Urinary bladder (tissue), 4 donors: ENCODE measurements around the gene TRAPPC13. TPM values are rescaled to one million over a fixed set of nuclear protein-coding genes. Genes with fewer than 3 reads are reported as not detected.
"Not testable (repeated sequence)": the region's sequence is repeated elsewhere in the genome, so short reads cannot be mapped to it uniquely, and the experiment has no call there.

ENCODE experiments used
- DNase-seq: peaks from one replicate; pipeline ENCODE4 v3.0.0-alpha.2; 2015; ENCODE audit errors: extremely low spot score
- H3K27ac ChIP-seq: one replicate; pipeline ENCODE4 v1.5.1; 2013; ENCODE audit warnings: low read depth, mild to moderate bottlenecking, moderate library complexity
- H3K36me3 ChIP-seq: one replicate; pipeline ENCODE4 v1.6.1; 2013; ENCODE audit warnings: mild to moderate bottlenecking, moderate library complexity; ENCODE audit not compliant: insufficient read depth
- H3K4me1 ChIP-seq: one replicate; pipeline ENCODE4 v1.6.1; 2013; ENCODE audit warnings: mild to moderate bottlenecking, moderate library complexity; ENCODE audit not compliant: insufficient read depth
- H3K4me3 ChIP-seq: one replicate; pipeline ENCODE4 v1.5.1; 2013; ENCODE audit warnings: low read depth, low read length
- WGBS: extraction: QIAGEN DNeasy Blood & Tissue Kit; methylation state at CpG from one replicate; pipeline ENCODE4 v1.1.7; 2013; 5-methylcytosine and 5-hydroxymethylcytosine counted together
- polyA plus RNA-seq: library from polyadenylated mRNA; stranded (reverse); fragments of 200-250 nt; gene quantifications from one replicate; pipeline ENCODE4 v1.2.3, GENCODE V29; 2013
- total RNA-seq: library from RNA; depleted of rRNA; stranded (reverse); fragments of >200 nt; gene quantifications from one replicate; pipeline ENCODE4 v1.2.3, GENCODE V29; 2014
- donor health status: healthy with polysubstance abuse.
- donor health status: healthy.

The TRAPPC13 gene
- total and polyA plus RNA-seq, 2 donors: 15.9 to 50.0 TPM

- H3K4me1 ChIP-seq: no peaks in the 10 kb centered on the region
- H3K27ac ChIP-seq: no peak overlapping the region
- no peak for DNase-seq
- no peak overlapping the region for H3K4me3 ChIP-seq
- no peaks in the 10 kb centered on the region for H3K36me3 ChIP-seq
- 82% methylated on average over 2 of the region's 2 CpGs for WGBS
Observed at GRCh38 chr5:65646938-65647337, 22.1 kb downstream of the TRAPPC13 start.

GRCh38 chr5:65647941-65648340 is 23.1 kb downstream of the TRAPPC13 start:
- Histone ChIP-seq H3K27ac (no peak overlapping the region), H3K36me3 (no peaks in the 10 kb centered on the region), H3K4me1 (no peaks in the 10 kb centered on the region), H3K4me3 (no peak overlapping the region)
- DNase-seq: no peak

- DNase-seq: no peak
- H3K4me1 ChIP-seq: no peaks in the 10 kb centered on the region
- H3K4me3 ChIP-seq: no peak overlapping the region
- no peaks in the 10 kb centered on the region for H3K36me3 ChIP-seq
- H3K27ac ChIP-seq: no peak overlapping the region
- WGBS: 71% methylated on average over 5 of the region's 5 CpGs
Observed at GRCh38 chr5:65651144-65651543, 26.3 kb downstream of the TRAPPC13 start.

GRCh38 chr5:65654713-65655112 is 29.9 kb downstream of the TRAPPC13 start:
- Histone ChIP-seq H3K27ac (no peak overlapping the region), H3K4me3 (no peak overlapping the region), H3K4me1 (no peaks in the 10 kb centered on the region), H3K36me3 (no peaks in the 10 kb centered on the region)
- DNase-seq: no peak
- WGBS: 76% methylated on average over 2 of the region's 2 CpGs

- Histone ChIP-seq H3K27ac (no peak overlapping the region), H3K4me1 (no peaks in the 10 kb centered on the region), H3K36me3 (no peaks in the 10 kb centered on the region), H3K4me3 (no peak overlapping the region)
- no peak for DNase-seq
- WGBS: 82% methylated on average over 1 of the region's 1 CpG
Observed at GRCh38 chr5:65663804-65664521, 39.1 kb downstream of the TRAPPC13 start.

GRCh38 chr5:65668696-65669095 is 43.9 kb downstream of the TRAPPC13 start:
- Histone ChIP-seq H3K27ac (no peak overlapping the region), H3K4me3 (no peak overlapping the region), H3K4me1 (no peaks in the 10 kb centered on the region), H3K36me3 (no peaks in the 10 kb centered on the region)
- DNase-seq: no peak
- 86% methylated on average over 7 of the region's 7 CpGs for WGBS

- no peak overlapping the region for H3K27ac ChIP-seq
- no peak overlapping the region for H3K4me3 ChIP-seq
- no peak for DNase-seq
- H3K4me1 ChIP-seq: no peaks in the 10 kb centered on the region
- H3K36me3 ChIP-seq: no peaks in the 10 kb centered on the region
- WGBS: 69% methylated on average over 1 of the region's 1 CpG
Observed at GRCh38 chr5:65672796-65673195, 48.0 kb downstream of the TRAPPC13 start.

GRCh38 chr5:65674749-65675148 is 49.9 kb downstream of the TRAPPC13 start:
- DNase-seq: no peak
- H3K27ac ChIP-seq: no peak overlapping the region
- H3K36me3 ChIP-seq: peaks cover 1% of the 10 kb centered on the region

GRCh38 chr5:65676056-65676455 is 51.2 kb downstream of the TRAPPC13 start:
- DNase-seq, H3K4me1 ChIP-seq, H3K4me3 ChIP-seq, H3K27ac ChIP-seq, H3K36me3 ChIP-seq: not testable (repeated sequence)
- 97% methylated on average over 3 of the region's 3 CpGs for WGBS

More at GRCh38 chr5:65674749-65675148, 49.9 kb downstream of the TRAPPC13 start:
- Histone ChIP-seq H3K4me3 (no peak overlapping the region), H3K4me1 (no peaks in the 10 kb centered on the region)

- peaks cover 5% of the 10 kb centered on the region for H3K36me3 ChIP-seq
- H3K4me1 ChIP-seq: no peaks in the 10 kb centered on the region
- H3K4me3 ChIP-seq: no peak overlapping the region
- no peak for DNase-seq
- no peak overlapping the region for H3K27ac ChIP-seq
- 93% methylated on average over 3 of the region's 3 CpGs for WGBS
Observed at GRCh38 chr5:65682148-65682547, 57.3 kb downstream of the TRAPPC13 start.

GRCh38 chr5:65693121-65693520 is 68.3 kb downstream of the TRAPPC13 start:
- WGBS: 85% methylated on average over 2 of the region's 2 CpGs
- Histone ChIP-seq H3K27ac (no peak overlapping the region), H3K36me3 (peaks cover 2% of the 10 kb centered on the region), H3K4me1 (no peaks in the 10 kb centered on the region), H3K4me3 (no peak overlapping the region)
- no peak for DNase-seq

- Histone ChIP-seq H3K27ac (no peak overlapping the region), H3K4me1 (no peaks in the 10 kb centered on the region), H3K4me3 (no peak overlapping the region), H3K36me3 (peaks cover 2% of the 10 kb centered on the region)
- no peak for DNase-seq
- 87% methylated on average over 4 of the region's 4 CpGs for WGBS
Observed at GRCh38 chr5:65695162-65695755, 70.4 kb downstream of the TRAPPC13 start.

GRCh38 chr5:65695896-65696295 is 71.1 kb downstream of the TRAPPC13 start:
- Histone ChIP-seq H3K27ac (no peak overlapping the region), H3K36me3 (peaks cover 2% of the 10 kb centered on the region), H3K4me3 (no peak overlapping the region), H3K4me1 (no peaks in the 10 kb centered on the region)
- DNase-seq: no peak
- WGBS: 91% methylated on average over 4 of the region's 4 CpGs

GRCh38 chr5:65696892-65697291 is 72.1 kb downstream of the TRAPPC13 start:
- Histone ChIP-seq H3K4me3 (no peak overlapping the region), H3K27ac (no peak overlapping the region), H3K36me3 (peaks cover 2% of the 10 kb centered on the region), H3K4me1 (no peaks in the 10 kb centered on the region)
- DNase-seq: no peak
